Caco-2 (cell line): Measurements from ENCODE around the gene ZPBP. TPM values are rescaled to one million over a fixed set of nuclear protein-coding genes. Genes with fewer than 3 reads are reported as not detected.

ENCODE experiments used
- BruUV-seq: library from RNA; stranded (reverse); fragments of 400-500 nt; replicated peaks from 2 replicates; lab custom pipeline; 2021; lab: Mats Ljungman, UMichigan
- CTCF ChIA-PET: fragments of 300-600 bp; sonication (Branson Sonifier 250); formaldehyde crosslinking; loops from one replicate; lab custom pipeline; 2022; ENCODE audit warnings: antibody characterized with exemption; lab: Charles Lee
- POLR2A ChIA-PET: fragments of 300-600 bp; sonication (Branson Sonifier 250); formaldehyde crosslinking; loops from one replicate; lab custom pipeline; 2022; ENCODE audit warnings: antibody characterized with exemption; lab: Charles Lee
- DNase-seq, 2 experiments: peaks; one replicate each; pipeline versions ENCODE4 v3.0.0 to v3.0.0-alpha.2; 2020 to 2022
- H3K27me3 ChIP-seq: replicated peaks from 2 replicates; pipeline ENCODE4 v1.6.0; 2011; ENCODE audit warnings: low read length; ENCODE audit not compliant: control insufficient read depth, insufficient read depth
- H3K36me3 ChIP-seq: 2 replicates; pipeline ENCODE4 v1.5.1; 2011; ENCODE audit warnings: low read length; ENCODE audit not compliant: control insufficient read depth, insufficient read depth
- H3K4me1 ChIP-seq: fragments of 250-450 bp; sonication (Bioruptor Pico); 2 replicates; pipeline ENCODE4 v1.5.1; 2020; ENCODE audit warnings: mild to moderate bottlenecking
- H3K4me3 ChIP-seq: 2 replicates; pipeline ENCODE4 v1.5.1; 2011; ENCODE audit warnings: low read depth, mild to moderate bottlenecking, control low read depth, low read length
- H3K9me3 ChIP-seq: fragments of 250-450 bp; sonication (Bioruptor Pico); 2 replicates; pipeline ENCODE4 v1.5.1; 2020; ENCODE audit warnings: mild to moderate bottlenecking, moderate library complexity
- H3K27ac Mint-ChIP-seq: one replicate; pipeline ENCODE4 v1.8.0; 2022; ENCODE audit warnings: mixed read lengths; ENCODE audit not compliant: unreplicated experiment
- H3K27me3 Mint-ChIP-seq: one replicate; pipeline ENCODE4 v1.8.0; 2022; ENCODE audit warnings: mixed read lengths; ENCODE audit not compliant: insufficient read depth, unreplicated experiment
- H3K36me3 Mint-ChIP-seq: one replicate; pipeline ENCODE4 v1.8.0; 2022; ENCODE audit warnings: mild to moderate bottlenecking, mixed read lengths; ENCODE audit not compliant: insufficient read depth, unreplicated experiment
- H3K4me1 Mint-ChIP-seq: one replicate; pipeline ENCODE4 v1.8.0; 2022; ENCODE audit warnings: low read depth, mixed read lengths; ENCODE audit not compliant: unreplicated experiment
- H3K4me3 Mint-ChIP-seq: one replicate; pipeline ENCODE4 v1.8.0; 2022; ENCODE audit warnings: mild to moderate bottlenecking, moderate library complexity, mixed read lengths; ENCODE audit not compliant: unreplicated experiment
- H3K9me3 Mint-ChIP-seq: one replicate; pipeline ENCODE4 v1.8.0; 2022; ENCODE audit warnings: mixed read lengths; ENCODE audit not compliant: unreplicated experiment
- intact Hi-C: fragments of 100-400 bp; cut with micrococcal nuclease; formaldehyde crosslinking; loops from one replicate; pipeline ENCODE4 v1.10.0; 2022; ENCODE audit not compliant: unreplicated experiment
- total RNA-seq: library from RNA; stranded (reverse); gene quantifications from 2 replicates; pipeline ENCODE4 v1.2.3, GENCODE V29; 2022
- TF ChIP-seq, protein P1 (sequence below), 2 experiments: fragments of 200-600 bp in 1 of 2; IDR thresholded peaks; 1 replicate in 1 of 2; 2 replicates in 1 of 2; pipeline versions ENCODE4 v1.5.1 to v1.8.0; 2011 to 2022; ENCODE audit warnings: antibody characterized with exemption in 1 of 2, control low read depth in 1 of 2, inconsistent platforms in 1 of 2, low read depth in 1 of 2, low read length in 1 of 2, mild to moderate bottlenecking in 1 of 2, moderate library complexity in 1 of 2; ENCODE audit not compliant: insufficient read depth in 1 of 2, severe bottlenecking in 1 of 2, unreplicated experiment in 1 of 2

Gene ZPBP
- total RNA-seq, 1 experiment from 2014 or later, result not detected

DNA sequence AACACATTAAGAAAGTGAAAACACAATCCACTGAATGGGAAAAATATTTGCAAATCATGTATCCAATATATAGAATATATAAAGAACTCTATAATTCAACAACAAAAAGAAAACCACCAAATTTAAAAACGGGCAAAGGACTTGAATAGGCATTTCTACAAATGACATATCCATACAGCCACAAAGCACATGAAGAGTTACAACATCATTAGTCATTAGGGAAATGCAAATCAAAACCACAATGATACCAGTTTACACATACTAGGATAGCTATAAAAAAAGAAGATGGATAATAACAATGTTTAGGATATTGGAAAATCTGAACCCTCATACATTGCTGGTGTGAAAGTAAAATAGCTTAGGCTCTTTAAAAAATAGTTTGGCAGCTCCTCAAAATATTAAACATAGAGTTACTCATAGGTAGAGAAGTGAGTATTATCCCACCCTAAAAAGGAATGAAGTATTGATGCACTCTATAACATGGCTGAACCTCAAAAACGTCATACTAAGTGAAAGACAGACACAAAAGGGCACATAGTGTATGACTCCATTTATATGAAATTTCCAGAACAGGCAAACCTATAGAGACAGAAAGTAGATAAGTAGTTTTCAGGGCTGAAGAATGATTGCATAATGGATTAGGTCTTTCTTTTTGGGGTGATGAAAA, 4.5 kb downstream of the ZPBP start:
- intact Hi-C loops, result no loop called here
- ChIA-PET POLR2A (no interaction called here), CTCF (interaction anchor here (0.5 kb wide), 1 partner anchor 118 kb away, joined by 4 read pairs; no protein-coding TSS in a partner anchor)
- peaks cover 3% of the 10 kb centered on the region for H3K27me3 Mint-ChIP-seq
- Histone ChIP-seq H3K36me3 (no peaks in the 10 kb centered on the region), H3K4me3 (no peak overlapping the region), H3K9me3 (0 out of 2 replicates have a peak, but pooled peaks cover 6% of the 10 kb centered on the region), H3K4me1 (no peaks in the 10 kb centered on the region), H3K27me3 (no peaks in the 10 kb centered on the region)
- H3K4me1 Mint-ChIP-seq, result no peaks in the 10 kb centered on the region
- BruUV-seq, result no TSS peak
- H3K9me3 Mint-ChIP-seq, result no peaks in the 10 kb centered on the region
- TF ChIP-seq, protein P1, sequence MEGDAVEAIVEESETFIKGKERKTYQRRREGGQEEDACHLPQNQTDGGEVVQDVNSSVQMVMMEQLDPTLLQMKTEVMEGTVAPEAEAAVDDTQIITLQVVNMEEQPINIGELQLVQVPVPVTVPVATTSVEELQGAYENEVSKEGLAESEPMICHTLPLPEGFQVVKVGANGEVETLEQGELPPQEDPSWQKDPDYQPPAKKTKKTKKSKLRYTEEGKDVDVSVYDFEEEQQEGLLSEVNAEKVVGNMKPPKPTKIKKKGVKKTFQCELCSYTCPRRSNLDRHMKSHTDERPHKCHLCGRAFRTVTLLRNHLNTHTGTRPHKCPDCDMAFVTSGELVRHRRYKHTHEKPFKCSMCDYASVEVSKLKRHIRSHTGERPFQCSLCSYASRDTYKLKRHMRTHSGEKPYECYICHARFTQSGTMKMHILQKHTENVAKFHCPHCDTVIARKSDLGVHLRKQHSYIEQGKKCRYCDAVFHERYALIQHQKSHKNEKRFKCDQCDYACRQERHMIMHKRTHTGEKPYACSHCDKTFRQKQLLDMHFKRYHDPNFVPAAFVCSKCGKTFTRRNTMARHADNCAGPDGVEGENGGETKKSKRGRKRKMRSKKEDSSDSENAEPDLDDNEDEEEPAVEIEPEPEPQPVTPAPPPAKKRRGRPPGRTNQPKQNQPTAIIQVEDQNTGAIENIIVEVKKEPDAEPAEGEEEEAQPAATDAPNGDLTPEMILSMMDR (IDR thresholded peaks at IDR 0.05; ENCODE audit: insufficient read depth in 1 of 2, low read depth in 1 of 2, low read length in 1 of 2, severe bottlenecking in 1 of 2, unreplicated experiment in 1 of 2), result no peak
- H3K27ac Mint-ChIP-seq, result no peak overlapping the region
- H3K4me3 Mint-ChIP-seq, result no peak overlapping the region
- H3K36me3 Mint-ChIP-seq, result no peaks in the 10 kb centered on the region
- DNase-seq, result no peak

DNA sequence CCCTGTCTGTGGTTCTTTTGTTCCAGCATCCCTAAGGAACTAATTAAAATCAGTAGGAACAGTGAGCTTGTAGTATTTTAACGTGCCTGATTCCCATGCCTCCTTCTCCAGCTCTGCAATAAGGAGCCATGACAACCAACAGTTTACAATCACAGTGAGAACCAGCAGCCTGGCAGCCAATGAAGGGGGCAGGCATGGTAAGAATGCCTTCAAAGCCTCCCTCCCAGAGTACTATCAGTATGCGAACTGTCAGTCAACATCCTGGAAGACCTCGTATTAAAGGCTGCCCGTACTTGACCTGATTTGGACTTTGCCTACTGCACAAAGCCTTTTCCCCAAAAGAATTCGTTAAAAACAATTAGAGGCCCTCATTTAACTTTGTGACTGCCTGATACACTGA, 7.7 kb downstream of the ZPBP start:
- no peak for DNase-seq
- CTCF ChIA-PET, result no interaction called here
- TF ChIP-seq, protein P1 (IDR thresholded peaks at IDR 0.05; ENCODE audit: insufficient read depth in 1 of 2, low read depth in 1 of 2, low read length in 1 of 2, severe bottlenecking in 1 of 2, unreplicated experiment in 1 of 2), result no peak

DNA sequence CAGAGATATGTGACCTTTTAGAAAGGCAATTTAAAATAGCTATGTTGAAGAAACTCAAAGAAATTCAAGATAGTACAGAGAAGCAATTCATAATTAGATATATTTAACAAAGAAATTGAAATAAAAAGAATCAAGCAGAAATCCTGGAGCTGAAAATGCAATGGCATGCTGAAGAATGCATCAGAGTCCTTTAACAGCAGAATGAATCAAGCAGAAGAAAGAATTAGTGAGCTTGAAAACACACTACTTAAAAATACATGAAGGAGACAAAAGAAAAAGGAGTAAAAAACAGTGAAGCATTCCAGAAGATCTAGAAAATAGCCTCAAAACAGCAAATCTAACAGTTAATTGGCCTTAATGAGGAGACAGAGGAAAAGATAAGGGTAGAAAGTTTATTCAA, 20.0 kb downstream of the ZPBP start:
- Histone ChIP-seq H3K27me3 (no peaks in the 10 kb centered on the region), H3K9me3 (peaks cover 10% of the 10 kb centered on the region), H3K4me1 (peaks cover 9% of the 10 kb centered on the region), H3K36me3 (no peaks in the 10 kb centered on the region), H3K4me3 (no peak overlapping the region)
- ChIA-PET CTCF (no interaction called here), POLR2A (no interaction called here)
- Mint-ChIP-seq H3K4me1 (peaks cover 22% of the 10 kb centered on the region), H3K9me3 (peaks cover 35% of the 10 kb centered on the region), H3K27me3 (peaks cover 2% of the 10 kb centered on the region), H3K36me3 (peaks cover 15% of the 10 kb centered on the region), H3K27ac (no peak overlapping the region), H3K4me3 (no peak overlapping the region)
- no TSS peak for BruUV-seq
- intact Hi-C loops, result no loop called here
- DNase-seq, result no peak
- TF ChIP-seq, protein P1 (IDR thresholded peaks at IDR 0.05; ENCODE audit: insufficient read depth in 1 of 2, low read depth in 1 of 2, low read length in 1 of 2, severe bottlenecking in 1 of 2, unreplicated experiment in 1 of 2), result no peak

More for the DNA sequence above, 7.7 kb downstream of the ZPBP start:
- intact Hi-C loops, result no loop called here
- POLR2A ChIA-PET, result no interaction called here
- Mint-ChIP-seq H3K36me3 (no peaks in the 10 kb centered on the region), H3K4me1 (no peaks in the 10 kb centered on the region), H3K4me3 (no peak overlapping the region), H3K27ac (no peak overlapping the region), H3K27me3 (peaks cover 10% of the 10 kb centered on the region), H3K9me3 (no peaks in the 10 kb centered on the region)
- no peak overlapping the region for H3K4me3 ChIP-seq
- no peaks in the 10 kb centered on the region for H3K36me3 ChIP-seq
- no peaks in the 10 kb centered on the region for H3K4me1 ChIP-seq
- H3K9me3 ChIP-seq, result 0 out of 2 replicates have a peak, but pooled peaks cover 6% of the 10 kb centered on the region
- no TSS peak for BruUV-seq
- H3K27me3 ChIP-seq, result no peaks in the 10 kb centered on the region
